SK-N-SH treated with all-trans-retinoic acid at 6 μM for 48 hours (cell line): ENCODE results near the gene STX3.

Experiments
- ARNTL ChIP-seq: fragments of 450-650 bp; formaldehyde crosslinking; IDR thresholded peaks from 2 replicates; pipeline ENCODE4 v1.5.0; 2020; ENCODE audit warnings: low read depth, mild to moderate bottlenecking, moderate library complexity, borderline replicate concordance
- CREB5 ChIP-seq: fragments of 250-450 bp; sonication (Bioruptor Pico); IDR thresholded peaks from 2 replicates; pipeline ENCODE4 v1.5.1; 2020; ENCODE audit warnings: low read depth, mild to moderate bottlenecking, moderate library complexity
- PATZ1 ChIP-seq: fragments of 250-450 bp; sonication (Bioruptor Pico); IDR thresholded peaks from 2 replicates; pipeline ENCODE4 v1.8.0; 2020; ENCODE audit warnings: mild to moderate bottlenecking, moderate library complexity, borderline replicate concordance
- POU6F1 ChIP-seq: fragments of 250-450 bp; sonication (Bioruptor Pico); IDR thresholded peaks from 2 replicates; pipeline ENCODE4 v1.8.0; 2021; ENCODE audit warnings: low read depth, mild to moderate bottlenecking, moderate library complexity, borderline replicate concordance
- RARB ChIP-seq: fragments of 250-450 bp; sonication (Bioruptor Pico); IDR thresholded peaks from 2 replicates; pipeline ENCODE4 v1.8.0; 2021; ENCODE audit warnings: mild to moderate bottlenecking, moderate library complexity
- TCF4 ChIP-seq: fragments of 250-450 bp; sonication (Bioruptor Pico); IDR thresholded peaks from 2 replicates; pipeline ENCODE4 v1.8.0; 2021; ENCODE audit warnings: mild to moderate bottlenecking, moderate library complexity, borderline replicate concordance
- TSHZ2 ChIP-seq: fragments of 250-450 bp; sonication (Bioruptor Pico); IDR thresholded peaks from 2 replicates; pipeline ENCODE4 v1.5.0; 2020; ENCODE audit warnings: mild to moderate bottlenecking, moderate library complexity
- ZFP3 ChIP-seq: fragments of 250-450 bp; sonication (Bioruptor Pico); IDR thresholded peaks from 2 replicates; pipeline ENCODE4 v1.5.0; 2020; ENCODE audit warnings: mild to moderate bottlenecking, moderate library complexity
- ZNF565 ChIP-seq: fragments of 450-650 bp; formaldehyde crosslinking; conservative IDR thresholded peaks from 2 replicates; pipeline ENCODE4 v1.5.0; 2020; ENCODE audit warnings: low read depth, mild to moderate bottlenecking, moderate library complexity

- no peak for TF ChIP-seq ZFP3 (CRISPR knock-in tag)
- no peak for TF ChIP-seq CREB5 (CRISPR knock-in tag)
- TF ChIP-seq TSHZ2 (CRISPR knock-in tag): no peak
- TF ChIP-seq POU6F1 (CRISPR knock-in tag): no peak
- no peak for TF ChIP-seq PATZ1
- no peak for TF ChIP-seq TCF4 (CRISPR knock-in tag)
- TF ChIP-seq ARNTL: no peak
- no peak for TF ChIP-seq ZNF565
- TF ChIP-seq RARB: no peak
These were observed 21.3 kb downstream of the STX3 start for GRCh38 chr11:59776210-59777066.
